ENCODE measurements around the gene RPS4Y1. TPM values are rescaled to one million over a fixed set of nuclear protein-coding genes. Genes with fewer than 3 reads are reported as not detected.

RPS4Y1 gene
- total and polyA plus RNA-seq, 2 of the 8 experiments (the other 6 are each of a cell fraction or from before 2014, with no cell fraction given), result 259 to 790 TPM

GRCh38 chrY:2866581-2866980 is 25.2 kb downstream of the RPS4Y1 start:
- H3K79me2 ChIP-seq (ENCODE audit: control insufficient read depth in 1 of 2, insufficient read depth in 2 of 2, low read length in 2 of 2), result peaks cover 0 to 21% of the 10 kb centered on the region in 2 experiments; a peak in 2 of 4 replicates
- no peaks in the 10 kb centered on the region for H3K27me3 ChIP-seq (replicated peaks in 1 of 4; ENCODE audit: control insufficient read depth in 3 of 4, extremely low read depth in 1 of 4, insufficient read depth in 3 of 4, low read length in 3 of 4)
- H2BK5ac ChIP-seq (ENCODE audit: low read depth, low read length), result no peak overlapping the region
- H3K4me3 ChIP-seq (ENCODE audit: extremely low read depth in 1 of 4, insufficient read depth in 2 of 4, low read depth in 3 of 4, low read length in 4 of 4), result no peak overlapping the region
- peaks cover 5 to 47% (median 18%) of the 10 kb centered on the region in 4 experiments for H3K36me3 ChIP-seq (ENCODE audit: control insufficient read depth in 2 of 4, insufficient read depth in 4 of 4, low read length in 3 of 4)
- DNase-seq (ENCODE audit: low read depth in 1 of 2, low spot score in 2 of 2) (no peak), FAIRE-seq (no peak)
- no peak overlapping the region for H2BK15ac ChIP-seq (ENCODE audit: low read length)
- H3K4ac ChIP-seq (replicated peaks; ENCODE audit: insufficient read length, low read depth, low read length), result no peak overlapping the region
- no peaks in the 10 kb centered on the region for H3K23me2 ChIP-seq (ENCODE audit: low read depth, low read length)
- no peak overlapping the region for H3K14ac ChIP-seq (ENCODE audit: insufficient read length)
- H3K23ac ChIP-seq (ENCODE audit: insufficient read length), result no peak overlapping the region
- H3K79me1 ChIP-seq (ENCODE audit: low read depth, low read length), result no peaks in the 10 kb centered on the region; the same call in 1 of the 2 replicates
- ChIA-PET POLR2A (ENCODE audit: partially characterized antibody) (interaction anchor here (1.4 kb wide), 1 partner anchor 17 kb away, joined by 6 read pairs; no protein-coding TSS in a partner anchor), CTCF (ENCODE audit: partially characterized antibody) (no interaction called here)
- peaks cover 0 to 2% of the 10 kb centered on the region in 2 experiments for H4K20me1 ChIP-seq (replicated peaks in 1 of 2; ENCODE audit: control insufficient read depth in 1 of 2, insufficient read depth in 2 of 2, low read length in 2 of 2)
- H2BK12ac ChIP-seq (ENCODE audit: low read depth, low read length), result no peak overlapping the region
- no peak overlapping the region for H4K91ac ChIP-seq (replicated peaks; ENCODE audit: insufficient read length, low read length)
- no peak overlapping the region for H3K4me2 ChIP-seq (ENCODE audit: insufficient read depth in 1 of 2, low read depth in 2 of 2, low read length in 2 of 2)
- H2BK20ac ChIP-seq (ENCODE audit: low read length), result no peak overlapping the region
- H2AFZ ChIP-seq (ENCODE audit: low read length), result no peak overlapping the region
- 0 out of 4 replicates have a peak, but pooled peaks cover 0 to 6% of the 10 kb centered on the region in 2 experiments for H3K9me3 ChIP-seq (ENCODE audit: insufficient read depth in 2 of 2, low read depth in 1 of 2, low read length in 1 of 2)
- H2AK5ac ChIP-seq (ENCODE audit: low read depth, low read length), result no peak overlapping the region
- 78% methylated on average over 2 of the region's 2 CpGs; no CpG with 5 or more reads in 1 of the 2 experiments for WGBS, 2 experiments (ENCODE audit: extremely low coverage in 1 of 2, insufficient coverage in 1 of 2, insufficient read length in 1 of 2, insufficient replicate concordance in 2 of 2, low coverage in 1 of 2, low lambda C conversion rate in 2 of 2, missing lambda C conversion rate in 1 of 2)
- no peak overlapping the region for H3K27ac ChIP-seq (ENCODE audit: low read depth, low read length)
- no peak overlapping the region for H3K18ac ChIP-seq (ENCODE audit: extremely low read depth, low read length)
- no peak overlapping the region for H3K9ac ChIP-seq (replicated peaks in 1 of 4; ENCODE audit: extremely low read depth in 1 of 4, low read depth in 3 of 4, low read length in 3 of 4)
- H4K8ac ChIP-seq (ENCODE audit: extremely low read depth, insufficient read depth, low read length), result no peak overlapping the region
- H3K56ac ChIP-seq (replicated peaks; ENCODE audit: insufficient read length, low read depth, low read length), result no peak overlapping the region
- no peak overlapping the region for H4K5ac ChIP-seq (ENCODE audit: insufficient read length, low read depth, low read length)
- H2BK120ac ChIP-seq (replicated peaks; ENCODE audit: low read depth, low read length), result no peak overlapping the region
- H3K4me1 ChIP-seq (replicated peaks in 1 of 4; ENCODE audit: control insufficient read depth in 3 of 4, insufficient read depth in 4 of 4, low read length in 3 of 4), result no peaks in the 10 kb centered on the region
- TF ChIP-seq TCF12 (IDR thresholded peaks at IDR 0.05; ENCODE audit: low read depth, low read length) (no peak), SIRT6 (IDR thresholded peaks at IDR 0.05; ENCODE audit: low read length) (no peak), SP1 (IDR thresholded peaks at IDR 0.05; ENCODE audit: low read depth, low read length) (no peak), MAX (IDR thresholded peaks at IDR 0.05) (no peak), KDM1A (IDR thresholded peaks at IDR 0.05; ENCODE audit: borderline replicate concordance, low read length) (no peak), GABPA (IDR thresholded peaks at IDR 0.05; ENCODE audit: borderline replicate concordance, insufficient read depth, low read length) (no peak), EGR1 (IDR thresholded peaks at IDR 0.05; ENCODE audit: borderline replicate concordance, low read depth, low read length) (no peak), RFX5 (IDR thresholded peaks at IDR 0.05; ENCODE audit: borderline replicate concordance, low read depth, low read length) (no peak), PHF8 (conservative IDR thresholded peaks at IDR 0.05; ENCODE audit: low read depth, low read length) (no peak), RAD21 (IDR thresholded peaks at IDR 0.05 in 1 of 2, conservative IDR thresholded peaks at IDR 0.05 in 1 of 2; ENCODE audit: low read depth in 2 of 2, low read length in 2 of 2) (no peak), RBBP5 (IDR thresholded peaks at IDR 0.05; ENCODE audit: borderline replicate concordance, low read depth, low read length) (no peak), RXRA (IDR thresholded peaks at IDR 0.05; ENCODE audit: insufficient read depth, low read depth, low read length) (no peak), BRCA1 (IDR thresholded peaks at IDR 0.05; ENCODE audit: low read depth, low read length) (no peak), EZH2 (IDR thresholded peaks at IDR 0.05; ENCODE audit: low read depth, low read length, severe bottlenecking) (no peak)

Data from H1 (cell line).